MM.1S (cell line): Measurements from ENCODE around the gene CWC15.
A peak's percentile ranks its signal among the peaks of the same experiment; 100 is the strongest.

ENCODE experiments used
- CTCF ChIP-seq: fragments of 300-600 bp; sonication (generic); IDR thresholded peaks from 2 replicates; pipeline ENCODE4 v1.5.1; 2016; ENCODE audit warnings: antibody characterized with exemption, low read length, mixed read lengths
- EZH2 ChIP-seq: fragments of 300-600 bp; sonication (generic); optimal IDR thresholded peaks from 2 replicates; pipeline ENCODE3; 2017; ENCODE audit warnings: low read depth, mild to moderate bottlenecking, antibody characterized with exemption, low read length, mixed read lengths

GRCh38 chr11:94968334-94968958 is 4.9 kb downstream of the CWC15 start:
- TF ChIP-seq CTCF: peak; percentile 55
- no peak for TF ChIP-seq EZH2
